Measurements from ENCODE around the gene ECSIT.

DNA sequence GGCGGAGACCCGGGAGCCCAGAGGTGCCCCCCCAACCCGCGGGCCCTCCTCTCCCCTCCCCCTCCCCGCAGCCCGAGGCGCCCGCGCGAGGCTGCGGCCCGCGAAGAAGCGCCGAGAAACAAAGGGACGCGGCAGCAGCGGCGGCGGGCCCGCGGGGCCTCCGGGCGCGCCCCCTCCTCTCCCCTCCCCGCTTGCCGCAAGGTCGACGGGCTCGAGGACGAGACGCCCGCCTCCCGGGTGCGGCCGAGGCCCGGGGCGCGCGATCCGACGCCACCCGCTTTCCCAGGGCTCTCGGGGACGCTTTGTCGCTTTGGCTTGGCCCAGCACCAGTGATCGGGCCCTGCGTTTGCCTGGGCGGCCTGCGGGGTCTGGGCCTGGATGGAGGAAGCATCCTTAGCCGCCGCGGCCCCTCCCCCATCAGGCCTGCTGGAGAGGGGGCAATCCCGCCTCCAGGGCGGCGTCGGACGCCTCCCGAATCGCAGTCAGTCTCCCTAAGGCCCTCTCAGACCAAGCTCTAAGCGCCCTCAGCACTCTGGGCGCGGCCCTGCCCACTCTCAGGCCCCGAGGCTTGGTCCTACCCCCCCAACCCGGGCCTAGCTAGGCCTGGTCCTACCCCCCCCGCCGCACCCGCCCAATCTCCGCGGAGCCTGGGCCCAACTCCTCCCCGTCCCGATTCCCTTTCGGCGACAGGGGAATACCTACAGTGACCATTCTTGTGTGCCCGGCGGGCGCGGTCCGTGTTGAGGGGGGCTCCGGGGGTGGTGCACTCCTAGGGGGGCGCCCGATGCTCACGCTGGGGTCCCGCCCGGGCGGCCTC lies 48.8 kb downstream of the ECSIT start:
- TF ChIP-seq, protein P1, sequence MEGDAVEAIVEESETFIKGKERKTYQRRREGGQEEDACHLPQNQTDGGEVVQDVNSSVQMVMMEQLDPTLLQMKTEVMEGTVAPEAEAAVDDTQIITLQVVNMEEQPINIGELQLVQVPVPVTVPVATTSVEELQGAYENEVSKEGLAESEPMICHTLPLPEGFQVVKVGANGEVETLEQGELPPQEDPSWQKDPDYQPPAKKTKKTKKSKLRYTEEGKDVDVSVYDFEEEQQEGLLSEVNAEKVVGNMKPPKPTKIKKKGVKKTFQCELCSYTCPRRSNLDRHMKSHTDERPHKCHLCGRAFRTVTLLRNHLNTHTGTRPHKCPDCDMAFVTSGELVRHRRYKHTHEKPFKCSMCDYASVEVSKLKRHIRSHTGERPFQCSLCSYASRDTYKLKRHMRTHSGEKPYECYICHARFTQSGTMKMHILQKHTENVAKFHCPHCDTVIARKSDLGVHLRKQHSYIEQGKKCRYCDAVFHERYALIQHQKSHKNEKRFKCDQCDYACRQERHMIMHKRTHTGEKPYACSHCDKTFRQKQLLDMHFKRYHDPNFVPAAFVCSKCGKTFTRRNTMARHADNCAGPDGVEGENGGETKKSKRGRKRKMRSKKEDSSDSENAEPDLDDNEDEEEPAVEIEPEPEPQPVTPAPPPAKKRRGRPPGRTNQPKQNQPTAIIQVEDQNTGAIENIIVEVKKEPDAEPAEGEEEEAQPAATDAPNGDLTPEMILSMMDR (optimal IDR thresholded peaks at IDR 0.05 in 1 of 3, IDR thresholded peaks at IDR 0.05 in 1 of 3, conservative IDR thresholded peaks at IDR 0.05 in 1 of 3; ENCODE audit: extremely low read depth in 1 of 3, insufficient read depth in 2 of 3, low read length in 3 of 3), result no peak
- TF ChIP-seq EZH2 (IDR thresholded peaks at IDR 0.05; ENCODE audit: low read length), result peak; percentile 80

Measured in keratinocyte (primary cell).